Glutamatergic neuron (in vitro differentiated cells): ENCODE measurements around the gene CENPF. TPM values are rescaled to one million over a fixed set of nuclear protein-coding genes. Genes with fewer than 3 reads are reported as not detected.

Source experiments
- DNase-seq: peaks from one replicate; pipeline ENCODE4 v3.0.0; 2022
- H3K27ac Mint-ChIP-seq: one replicate; pipeline ENCODE4 v1.8.0; 2020; ENCODE audit warnings: mild to moderate bottlenecking, mixed read lengths, inconsistent platforms; ENCODE audit not compliant: unreplicated experiment
- H3K27me3 Mint-ChIP-seq: one replicate; pipeline ENCODE4 v1.8.0; 2020; ENCODE audit warnings: mild to moderate bottlenecking, moderate library complexity, mixed read lengths, inconsistent platforms; ENCODE audit not compliant: unreplicated experiment
- H3K36me3 Mint-ChIP-seq: one replicate; pipeline ENCODE4 v1.8.0; 2020; ENCODE audit warnings: mild to moderate bottlenecking, mixed read lengths, inconsistent platforms; ENCODE audit not compliant: unreplicated experiment
- H3K4me1 Mint-ChIP-seq: one replicate; pipeline ENCODE4 v1.8.0; 2020; ENCODE audit warnings: mild to moderate bottlenecking, low read depth, mixed read lengths, inconsistent platforms; ENCODE audit not compliant: unreplicated experiment
- H3K4me3 Mint-ChIP-seq: one replicate; pipeline ENCODE4 v1.8.0; 2020; ENCODE audit warnings: mild to moderate bottlenecking, mixed read lengths, inconsistent platforms; ENCODE audit not compliant: unreplicated experiment
- H3K9me3 Mint-ChIP-seq: one replicate; pipeline ENCODE4 v1.8.0; 2020; ENCODE audit warnings: mild to moderate bottlenecking, moderate library complexity, mixed read lengths, inconsistent platforms; ENCODE audit not compliant: unreplicated experiment
- total RNA-seq: library from RNA; stranded (reverse); fragmentation: NEBNext Ultra II Directional; extraction: Animal tissue kit (Norgen Biotek cat#: 25700); gene quantifications from one replicate; pipeline ENCODE4 v1.2.1, GENCODE V29; 2021; ENCODE audit not compliant: unreplicated experiment
- TF ChIP-seq, protein P1 (sequence below): fragments of 200-600 bp; sonication (generic); IDR thresholded peaks from one replicate; pipeline ENCODE4 v1.5.0; 2021; ENCODE audit not compliant: partially characterized antibody, unreplicated experiment

CENPF gene
- total RNA-seq, 1 donor from 2014 or later, result 29.3 TPM

- DNase-seq, result no peak
- Mint-ChIP-seq H3K4me1 (no peaks in the 10 kb centered on the region), H3K27ac (no peak overlapping the region), H3K27me3 (no peaks in the 10 kb centered on the region), H3K4me3 (no peak overlapping the region), H3K9me3 (peaks cover 3% of the 10 kb centered on the region), H3K36me3 (no peaks in the 10 kb centered on the region)
- TF ChIP-seq, protein P1, sequence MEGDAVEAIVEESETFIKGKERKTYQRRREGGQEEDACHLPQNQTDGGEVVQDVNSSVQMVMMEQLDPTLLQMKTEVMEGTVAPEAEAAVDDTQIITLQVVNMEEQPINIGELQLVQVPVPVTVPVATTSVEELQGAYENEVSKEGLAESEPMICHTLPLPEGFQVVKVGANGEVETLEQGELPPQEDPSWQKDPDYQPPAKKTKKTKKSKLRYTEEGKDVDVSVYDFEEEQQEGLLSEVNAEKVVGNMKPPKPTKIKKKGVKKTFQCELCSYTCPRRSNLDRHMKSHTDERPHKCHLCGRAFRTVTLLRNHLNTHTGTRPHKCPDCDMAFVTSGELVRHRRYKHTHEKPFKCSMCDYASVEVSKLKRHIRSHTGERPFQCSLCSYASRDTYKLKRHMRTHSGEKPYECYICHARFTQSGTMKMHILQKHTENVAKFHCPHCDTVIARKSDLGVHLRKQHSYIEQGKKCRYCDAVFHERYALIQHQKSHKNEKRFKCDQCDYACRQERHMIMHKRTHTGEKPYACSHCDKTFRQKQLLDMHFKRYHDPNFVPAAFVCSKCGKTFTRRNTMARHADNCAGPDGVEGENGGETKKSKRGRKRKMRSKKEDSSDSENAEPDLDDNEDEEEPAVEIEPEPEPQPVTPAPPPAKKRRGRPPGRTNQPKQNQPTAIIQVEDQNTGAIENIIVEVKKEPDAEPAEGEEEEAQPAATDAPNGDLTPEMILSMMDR, result no peak
Observed at GRCh38 chr1:214621236-214621635, 18.2 kb downstream of the CENPF start.

DNA sequence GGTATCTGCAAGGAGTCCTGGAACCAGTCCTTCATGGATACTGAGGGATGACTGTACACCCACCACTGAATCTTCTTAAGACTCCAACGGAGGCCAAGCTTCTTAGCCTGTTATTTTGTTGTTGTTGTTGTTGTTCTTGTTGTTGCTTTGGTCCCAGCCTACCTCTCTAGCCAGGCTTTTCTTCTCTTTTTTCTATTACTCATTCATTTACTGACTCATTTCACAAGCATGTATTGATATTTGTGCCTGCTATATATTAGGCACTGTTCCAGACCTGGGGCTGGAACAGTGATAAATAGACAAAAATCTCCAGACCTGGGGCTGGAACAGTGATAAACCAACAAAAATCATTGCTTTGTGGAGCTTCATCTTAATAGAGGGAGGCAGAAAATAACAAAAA is 20.4 kb downstream of the CENPF start:
- H3K27me3 Mint-ChIP-seq, result no peaks in the 10 kb centered on the region
- TF ChIP-seq, protein P1, result no peak
- H3K36me3 Mint-ChIP-seq, result no peaks in the 10 kb centered on the region

DNA sequence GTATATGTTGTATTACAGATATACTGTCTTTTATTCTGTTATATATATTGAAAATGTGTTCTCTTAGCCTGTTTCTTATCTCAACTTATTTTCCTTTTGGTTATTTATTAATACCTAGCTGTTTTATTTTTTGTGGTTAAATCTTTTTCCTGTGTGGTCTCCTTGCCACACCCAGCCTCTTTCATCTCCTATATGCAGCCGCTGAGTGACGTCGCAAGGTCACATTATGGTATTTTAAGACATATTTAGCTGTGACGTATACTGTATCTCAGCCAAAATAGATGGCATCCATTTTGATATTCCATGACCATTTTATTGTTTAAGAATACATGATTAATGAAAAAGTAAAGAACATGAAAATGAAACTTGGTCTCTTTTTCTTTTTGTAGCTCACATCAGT is 29.1 kb downstream of the CENPF start:
- DNase-seq, result no peak
- Mint-ChIP-seq H3K4me3 (no peak overlapping the region), H3K36me3 (no peaks in the 10 kb centered on the region), H3K4me1 (peaks cover 35% of the 10 kb centered on the region), H3K27me3 (peaks cover 2% of the 10 kb centered on the region), H3K27ac (no peak overlapping the region), H3K9me3 (peaks cover 1% of the 10 kb centered on the region)
- TF ChIP-seq, protein P1, result no peak

More for the DNA sequence above, 20.4 kb downstream of the CENPF start:
- DNase-seq, result no peak
- H3K4me3 Mint-ChIP-seq, result no peak overlapping the region
- no peaks in the 10 kb centered on the region for H3K4me1 Mint-ChIP-seq
- peaks cover 3% of the 10 kb centered on the region for H3K9me3 Mint-ChIP-seq
- no peak overlapping the region for H3K27ac Mint-ChIP-seq

DNA sequence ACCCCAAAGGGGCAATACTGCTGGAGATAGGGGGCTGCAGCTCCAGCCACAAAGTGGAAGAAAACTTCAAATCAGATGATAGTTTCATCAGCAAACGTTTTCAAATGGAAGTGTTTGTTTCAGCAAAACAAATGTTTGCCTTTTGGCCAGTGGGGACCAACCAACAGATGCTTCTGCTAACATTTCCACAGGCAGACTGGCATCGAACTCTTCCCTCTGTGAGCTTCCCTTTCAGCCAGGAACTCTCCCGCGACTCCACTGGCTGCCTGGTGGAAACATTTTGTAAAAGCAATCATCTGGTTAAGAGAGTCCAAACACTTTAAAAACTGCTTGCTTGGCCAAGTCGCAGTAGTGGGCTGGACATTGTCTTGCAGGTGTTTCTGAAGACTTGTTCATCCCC is 30.7 kb downstream of the CENPF start:
- H3K4me3 Mint-ChIP-seq, result no peak overlapping the region
- peaks cover 2% of the 10 kb centered on the region for H3K27me3 Mint-ChIP-seq
- peaks cover 37% of the 10 kb centered on the region for H3K4me1 Mint-ChIP-seq
- peaks cover 1% of the 10 kb centered on the region for H3K9me3 Mint-ChIP-seq
- H3K36me3 Mint-ChIP-seq, result no peaks in the 10 kb centered on the region
- no peak for DNase-seq
- TF ChIP-seq, protein P1, result no peak
- H3K27ac Mint-ChIP-seq, result peak overlapping the region; percentile 23

DNA sequence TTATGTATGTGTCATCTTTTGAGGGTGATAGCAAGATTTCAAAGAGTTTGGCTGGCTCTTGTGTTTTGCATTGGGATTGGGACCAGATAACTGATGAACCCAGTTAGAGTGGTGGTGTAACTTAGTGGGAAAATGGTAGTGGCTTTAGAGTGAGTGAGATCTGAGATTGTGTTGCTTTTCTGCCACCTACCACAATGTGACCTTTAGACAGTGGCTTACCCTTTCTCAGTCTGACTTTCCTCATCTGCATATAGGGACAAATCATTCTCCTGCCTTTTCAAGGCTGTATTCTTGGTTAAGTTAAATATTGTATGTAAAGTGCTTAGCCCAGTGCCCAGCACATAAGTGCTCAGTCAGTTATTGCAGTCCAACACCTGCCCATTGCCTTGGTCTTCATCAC is 31.3 kb downstream of the CENPF start:
- DNase-seq, result no peak
- Mint-ChIP-seq H3K27ac (no peak overlapping the region), H3K4me3 (no peak overlapping the region), H3K4me1 (peaks cover 37% of the 10 kb centered on the region), H3K36me3 (no peaks in the 10 kb centered on the region), H3K9me3 (peaks cover 1% of the 10 kb centered on the region), H3K27me3 (peaks cover 2% of the 10 kb centered on the region)
- TF ChIP-seq, protein P1, result no peak
